IPS-NIHi7 (cell line): ENCODE data around the gene RIPK3.

Experiments
- DNase-seq: peaks from one replicate; pipeline ENCODE4 v3.0.0; 2012; ENCODE audit warnings: mixed read lengths; ENCODE audit errors: extremely low spot score

Gene RIPK3

DNA sequence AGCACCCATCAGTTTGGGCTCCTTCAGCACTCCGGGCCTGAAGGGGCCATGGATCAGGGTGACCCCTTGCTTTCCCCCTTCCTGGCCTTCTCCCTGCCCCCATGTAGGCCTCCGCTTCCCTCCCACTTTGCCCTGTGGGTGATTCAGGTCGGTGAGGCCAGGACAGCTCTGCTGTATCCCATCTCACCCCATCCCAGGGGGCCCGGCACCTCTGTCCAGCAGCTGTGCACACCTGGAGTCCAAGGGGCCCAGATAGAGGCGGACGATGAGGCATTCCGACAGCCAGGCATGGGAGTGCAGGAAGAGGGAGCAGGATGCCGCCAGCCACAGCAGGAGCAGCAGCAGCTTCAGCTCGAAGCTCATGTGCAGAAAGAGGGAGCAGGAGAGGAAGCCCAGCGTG is 17.1 kb downstream of the RIPK3 start:
- DNase-seq, result no peak

DNA sequence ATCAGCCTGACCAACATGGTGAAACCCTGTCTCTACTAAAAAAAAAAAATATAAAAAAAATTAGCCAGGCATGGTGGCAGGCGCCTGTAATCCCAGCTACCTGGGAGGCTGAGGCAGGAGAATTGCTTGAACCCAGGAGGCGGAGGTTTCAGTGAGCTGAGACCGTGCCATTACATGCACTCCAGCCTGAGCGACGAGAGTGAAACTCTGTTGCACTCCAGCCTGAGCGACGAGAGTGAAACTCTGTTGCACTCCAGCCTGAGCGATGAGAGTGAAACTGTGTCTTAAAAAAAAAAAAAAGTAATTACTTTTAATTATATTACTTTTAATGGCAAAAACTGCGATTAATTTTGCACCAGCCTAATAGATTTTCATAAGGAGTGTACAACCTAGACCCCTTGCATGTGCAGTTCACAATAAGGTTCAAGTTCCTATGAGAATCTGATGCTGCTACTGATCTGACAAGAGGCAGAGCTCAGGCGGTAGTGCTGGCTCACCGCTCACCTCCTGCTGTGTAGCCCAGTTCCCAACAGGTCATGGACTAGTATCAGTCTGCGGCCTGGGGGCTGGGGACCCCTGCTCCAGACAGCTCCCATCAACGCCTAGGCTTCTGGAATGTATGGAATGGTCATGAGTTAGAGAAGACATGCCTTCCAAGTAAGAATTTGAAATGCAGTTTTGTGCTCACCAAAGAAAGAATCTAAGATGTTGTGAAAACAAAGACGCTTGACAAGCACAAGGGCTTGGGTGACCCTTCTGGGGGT is 18.4 kb downstream of the RIPK3 start:
- no peak for DNase-seq

DNA sequence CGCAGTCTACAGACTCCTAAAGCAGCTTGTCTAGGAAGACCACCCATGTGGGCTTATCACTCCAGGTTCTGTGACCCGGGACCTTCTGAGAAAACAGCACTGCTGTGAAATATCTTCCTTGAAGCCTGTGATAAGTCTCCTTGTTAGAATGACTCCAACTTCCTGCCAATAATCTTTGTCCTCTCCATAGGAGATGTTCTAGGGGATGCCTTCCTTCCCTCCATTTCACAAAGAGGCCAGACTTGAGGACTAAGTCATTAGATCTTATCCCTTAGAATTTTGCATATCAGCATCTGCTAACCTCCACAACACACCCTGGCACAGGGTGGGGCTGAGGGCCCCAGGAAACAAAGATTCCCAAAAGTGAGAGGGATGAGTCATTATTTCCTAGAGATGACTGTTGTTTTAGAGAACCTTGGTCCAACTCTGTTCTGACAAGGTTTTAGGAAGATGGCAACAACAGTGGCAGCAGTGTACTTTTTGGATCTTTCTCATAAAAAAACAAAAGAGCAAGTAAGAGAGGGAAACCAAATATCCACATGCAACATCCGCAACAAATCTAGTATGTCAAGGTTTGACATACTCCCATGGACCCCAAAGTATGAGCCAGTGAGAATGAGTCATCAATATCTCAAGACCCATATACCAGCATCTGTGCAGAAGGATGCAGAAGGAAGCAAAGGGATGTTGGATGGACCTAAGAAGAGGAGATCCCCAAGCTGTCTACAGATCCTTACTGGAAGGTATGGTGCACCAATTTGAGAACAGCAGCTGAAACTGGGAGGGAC is 22.5 kb downstream of the RIPK3 start:
- no peak for DNase-seq

DNA sequence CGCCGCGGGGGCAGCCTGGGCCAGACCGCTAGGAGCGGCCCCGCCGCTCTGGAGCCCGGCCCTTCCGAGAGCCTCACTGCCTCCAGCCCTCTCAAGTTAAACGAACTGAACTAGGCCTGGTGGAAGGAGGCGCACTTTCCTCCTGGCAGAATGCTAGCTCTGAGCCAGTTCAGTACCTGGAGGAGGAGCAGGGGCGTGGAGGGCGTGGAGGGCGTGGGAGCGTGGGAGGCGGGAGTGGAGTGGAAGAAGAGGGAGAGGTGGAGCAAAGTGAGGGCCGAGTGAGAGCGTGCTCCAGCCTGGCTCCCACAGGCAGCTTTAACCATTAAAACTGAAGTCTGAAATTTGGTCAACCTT is 23.2 kb downstream of the RIPK3 start:
- DNase-seq, result no peak

DNA sequence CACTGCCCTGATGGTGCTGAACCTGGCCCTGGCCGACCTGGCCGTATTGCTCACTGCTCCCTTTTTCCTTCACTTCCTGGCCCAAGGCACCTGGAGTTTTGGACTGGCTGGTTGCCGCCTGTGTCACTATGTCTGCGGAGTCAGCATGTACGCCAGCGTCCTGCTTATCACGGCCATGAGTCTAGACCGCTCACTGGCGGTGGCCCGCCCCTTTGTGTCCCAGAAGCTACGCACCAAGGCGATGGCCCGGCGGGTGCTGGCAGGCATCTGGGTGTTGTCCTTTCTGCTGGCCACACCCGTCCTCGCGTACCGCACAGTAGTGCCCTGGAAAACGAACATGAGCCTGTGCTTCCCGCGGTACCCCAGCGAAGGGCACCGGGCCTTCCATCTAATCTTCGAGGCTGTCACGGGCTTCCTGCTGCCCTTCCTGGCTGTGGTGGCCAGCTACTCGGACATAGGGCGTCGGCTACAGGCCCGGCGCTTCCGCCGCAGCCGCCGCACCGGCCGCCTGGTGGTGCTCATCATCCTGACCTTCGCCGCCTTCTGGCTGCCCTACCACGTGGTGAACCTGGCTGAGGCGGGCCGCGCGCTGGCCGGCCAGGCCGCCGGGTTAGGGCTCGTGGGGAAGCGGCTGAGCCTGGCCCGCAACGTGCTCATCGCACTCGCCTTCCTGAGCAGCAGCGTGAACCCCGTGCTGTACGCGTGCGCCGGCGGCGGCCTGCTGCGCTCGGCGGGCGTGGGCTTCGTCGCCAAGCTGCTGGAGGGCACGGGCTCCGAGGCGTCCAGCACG is 23.8 kb downstream of the RIPK3 start:
- peak; percentile 31 for DNase-seq

DNA sequence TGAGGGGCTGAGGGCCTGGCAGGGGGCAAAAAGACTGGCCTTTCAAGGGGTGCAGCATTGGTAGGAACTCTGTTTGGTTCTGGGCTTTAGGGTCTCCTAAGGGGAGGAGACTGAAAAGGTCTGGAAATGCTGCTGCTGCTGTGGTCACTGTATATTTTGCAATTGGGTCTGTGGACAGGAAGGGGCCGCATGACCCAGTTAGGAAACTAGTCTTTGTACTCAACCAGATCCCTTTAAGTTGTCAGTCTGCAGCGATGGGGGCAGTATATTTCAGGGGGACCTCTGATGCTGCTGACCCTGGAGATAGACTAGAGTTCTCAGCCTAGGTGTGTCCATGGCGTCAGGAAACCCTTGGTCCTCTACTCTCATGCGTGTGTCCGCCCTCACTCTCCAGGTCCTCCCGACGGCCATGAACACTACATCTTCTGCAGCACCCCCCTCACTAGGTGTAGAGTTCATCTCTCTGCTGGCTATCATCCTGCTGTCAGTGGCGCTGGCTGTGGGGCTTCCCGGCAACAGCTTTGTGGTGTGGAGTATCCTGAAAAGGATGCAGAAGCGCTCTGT is 24.5 kb downstream of the RIPK3 start:
- DNase-seq, result no peak

DNA sequence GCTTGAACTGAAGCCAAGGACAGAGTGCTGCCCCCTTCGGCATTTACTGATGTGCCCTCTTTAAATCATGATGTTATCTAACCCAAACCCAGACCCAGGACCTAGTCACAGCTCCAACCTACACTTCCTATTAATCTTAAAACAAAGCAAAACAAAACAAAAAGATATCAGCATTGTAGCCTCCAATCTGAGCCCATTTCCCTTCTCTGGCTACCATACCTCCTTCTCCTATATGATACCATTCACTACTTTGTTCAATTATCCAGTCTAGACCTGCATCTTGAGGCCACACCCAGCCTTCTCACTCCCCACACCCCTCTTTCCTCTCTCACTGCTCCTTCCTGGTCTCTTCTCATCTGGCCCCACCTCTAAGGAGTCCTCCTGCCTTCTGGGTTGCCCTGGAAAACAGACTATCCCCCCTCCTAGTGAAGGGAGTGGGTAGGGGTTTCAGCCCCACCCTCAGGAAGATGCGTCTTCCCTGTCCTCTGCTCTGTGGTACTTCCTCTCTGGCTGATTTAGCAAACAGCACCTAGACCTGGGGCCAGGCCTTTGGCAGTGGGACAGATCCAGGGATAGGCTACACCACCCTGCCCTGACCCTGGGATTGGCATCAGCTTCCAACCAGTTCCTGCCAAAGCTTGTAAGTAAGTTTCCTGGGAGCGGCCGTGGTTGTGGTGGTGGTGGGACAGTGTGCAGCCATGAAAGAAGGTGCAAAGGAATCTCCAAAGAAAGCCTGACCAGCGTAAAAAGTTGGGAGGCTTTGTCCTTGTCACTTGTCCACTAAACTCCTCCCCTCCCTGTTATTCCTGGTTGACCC is 25.2 kb downstream of the RIPK3 start:
- no peak for DNase-seq

DNA sequence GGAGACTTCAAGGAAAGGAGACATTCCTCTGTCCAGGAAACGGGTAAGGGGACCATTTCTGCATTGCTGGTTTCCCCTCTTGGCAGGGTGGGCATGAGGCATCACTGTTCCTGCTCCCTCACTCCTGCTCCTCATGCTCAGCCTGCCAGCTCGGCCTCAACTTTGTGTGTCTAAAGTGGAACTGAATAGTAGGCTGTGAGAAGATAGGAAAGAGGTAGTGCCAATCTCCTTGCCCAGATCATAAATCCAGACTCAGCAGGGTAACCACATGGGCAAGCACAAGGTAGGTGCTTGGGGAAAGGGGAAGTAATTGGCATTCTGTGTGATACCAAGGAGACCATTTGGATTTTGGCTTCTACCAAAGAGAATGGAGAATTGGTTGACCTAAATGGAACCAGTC is 25.9 kb downstream of the RIPK3 start:
- DNase-seq, result no peak

DNA sequence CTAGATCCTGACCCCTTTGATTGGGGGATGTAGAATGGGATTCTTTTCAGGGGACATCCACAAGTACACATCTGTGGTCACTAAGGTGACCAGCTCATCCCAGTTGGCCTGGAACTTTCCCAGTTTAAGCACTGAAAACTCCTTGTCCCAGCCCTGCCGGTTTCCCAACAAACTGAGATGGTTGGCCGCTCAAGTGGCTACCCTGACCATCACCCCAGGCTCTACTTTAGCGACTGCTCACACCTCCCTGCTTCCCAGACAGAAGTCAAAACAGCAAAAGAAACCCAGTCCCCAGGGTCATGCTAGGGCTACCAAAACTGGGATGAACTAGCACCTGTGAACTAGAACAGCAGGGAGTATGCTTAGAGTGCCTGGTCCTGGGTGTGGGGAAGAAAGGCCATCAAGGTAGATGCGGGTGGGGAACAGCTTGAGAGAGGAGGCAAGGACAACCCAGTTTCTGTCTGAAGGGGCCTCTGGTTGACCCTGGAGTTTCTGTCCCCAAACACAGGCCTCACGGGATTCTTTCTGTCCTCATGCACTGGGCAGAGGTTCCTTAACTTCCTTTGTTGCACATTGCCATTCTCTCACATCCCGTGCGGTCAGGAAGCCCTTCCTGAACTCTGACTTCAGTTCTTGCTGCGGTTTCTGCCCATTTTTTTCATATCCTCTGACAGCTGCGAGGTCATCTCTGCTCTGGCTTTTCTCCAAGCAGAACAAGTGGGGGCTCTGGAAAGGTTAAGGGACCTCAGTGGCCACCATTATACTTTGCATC is 26.9 kb downstream of the RIPK3 start:
- no peak for DNase-seq

DNA sequence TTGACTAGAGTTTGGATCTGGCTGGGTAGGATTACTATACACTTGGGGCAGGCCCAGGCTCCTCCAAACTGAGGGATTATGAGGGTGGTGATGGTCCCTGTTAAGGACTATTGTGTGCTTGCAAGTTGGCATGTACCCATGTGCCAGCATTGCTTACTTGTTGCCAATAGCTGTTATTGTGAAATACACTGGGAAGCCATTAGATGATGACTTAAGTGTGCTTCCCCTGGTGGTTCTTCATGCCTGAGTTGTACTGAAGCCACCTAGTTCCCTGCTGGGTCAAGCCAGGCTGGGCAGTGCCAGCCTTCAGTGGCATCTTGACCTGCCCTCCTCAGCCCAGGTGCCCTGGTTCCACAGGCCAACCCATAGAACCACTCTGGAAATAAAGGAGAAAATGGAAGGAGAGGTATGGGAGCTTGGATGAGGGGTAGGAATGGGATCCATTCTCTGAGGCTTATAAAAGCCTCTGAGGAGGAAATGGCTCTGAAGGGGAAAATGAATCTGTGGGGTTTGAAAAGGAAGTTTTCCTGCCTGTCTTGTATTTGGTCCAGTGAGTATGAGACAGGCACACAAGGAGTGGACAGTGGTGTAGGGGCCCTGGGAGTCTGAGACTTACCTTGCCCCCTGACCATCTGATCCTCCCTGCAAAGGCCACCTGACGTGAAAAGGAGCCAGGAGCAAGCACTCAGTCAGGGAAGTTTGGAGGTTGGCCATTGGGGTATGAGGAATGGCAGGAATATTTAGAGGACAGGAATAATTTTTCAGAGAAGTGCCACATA is 27.8 kb downstream of the RIPK3 start:
- DNase-seq, result no peak

DNA sequence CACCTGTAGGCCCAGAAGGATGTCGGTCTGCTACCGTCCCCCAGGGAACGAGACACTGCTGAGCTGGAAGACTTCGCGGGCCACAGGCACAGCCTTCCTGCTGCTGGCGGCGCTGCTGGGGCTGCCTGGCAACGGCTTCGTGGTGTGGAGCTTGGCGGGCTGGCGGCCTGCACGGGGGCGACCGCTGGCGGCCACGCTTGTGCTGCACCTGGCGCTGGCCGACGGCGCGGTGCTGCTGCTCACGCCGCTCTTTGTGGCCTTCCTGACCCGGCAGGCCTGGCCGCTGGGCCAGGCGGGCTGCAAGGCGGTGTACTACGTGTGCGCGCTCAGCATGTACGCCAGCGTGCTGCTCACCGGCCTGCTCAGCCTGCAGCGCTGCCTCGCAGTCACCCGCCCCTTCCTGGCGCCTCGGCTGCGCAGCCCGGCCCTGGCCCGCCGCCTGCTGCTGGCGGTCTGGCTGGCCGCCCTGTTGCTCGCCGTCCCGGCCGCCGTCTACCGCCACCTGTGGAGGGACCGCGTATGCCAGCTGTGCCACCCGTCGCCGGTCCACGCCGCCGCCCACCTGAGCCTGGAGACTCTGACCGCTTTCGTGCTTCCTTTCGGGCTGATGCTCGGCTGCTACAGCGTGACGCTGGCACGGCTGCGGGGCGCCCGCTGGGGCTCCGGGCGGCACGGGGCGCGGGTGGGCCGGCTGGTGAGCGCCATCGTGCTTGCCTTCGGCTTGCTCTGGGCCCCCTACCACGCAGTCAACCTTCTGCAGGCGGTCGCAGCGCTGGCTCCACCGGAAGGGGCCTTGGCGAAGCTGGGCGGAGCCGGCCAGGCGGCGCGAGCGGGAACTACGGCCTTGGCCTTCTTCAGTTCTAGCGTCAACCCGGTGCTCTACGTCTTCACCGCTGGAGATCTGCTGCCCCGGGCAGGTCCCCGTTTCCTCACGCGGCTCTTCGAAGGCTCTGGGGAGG is 28.9 kb downstream of the RIPK3 start, which contains the start of gene LTB4R:
Gene LTB4R (plus strand): TSS at position 857 of the 959 bp plus-strand sequence. CDS start 4,150 bp downstream, outside the sequence.
- peak; percentile 73 for DNase-seq

DNA sequence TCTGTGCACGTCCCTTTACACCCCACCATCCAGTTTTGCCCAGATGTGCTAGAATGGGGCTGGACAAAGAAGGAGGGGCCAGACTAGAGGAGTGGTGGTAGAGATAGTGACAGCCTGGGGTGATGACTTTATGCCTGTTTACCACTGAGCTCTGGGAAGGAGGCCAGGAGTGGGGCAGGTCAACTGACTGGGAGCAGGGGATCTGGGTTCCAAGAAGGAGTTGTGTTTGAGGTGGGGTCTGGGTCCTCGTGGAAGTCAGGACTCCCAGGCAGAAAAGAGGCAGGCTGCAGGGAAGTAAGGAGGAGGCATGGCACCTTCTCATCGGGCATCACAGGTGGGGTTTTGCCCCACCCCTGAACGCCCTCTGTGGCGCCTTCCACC is 29.5 kb downstream of the RIPK3 start:
- DNase-seq, result no peak

DNA sequence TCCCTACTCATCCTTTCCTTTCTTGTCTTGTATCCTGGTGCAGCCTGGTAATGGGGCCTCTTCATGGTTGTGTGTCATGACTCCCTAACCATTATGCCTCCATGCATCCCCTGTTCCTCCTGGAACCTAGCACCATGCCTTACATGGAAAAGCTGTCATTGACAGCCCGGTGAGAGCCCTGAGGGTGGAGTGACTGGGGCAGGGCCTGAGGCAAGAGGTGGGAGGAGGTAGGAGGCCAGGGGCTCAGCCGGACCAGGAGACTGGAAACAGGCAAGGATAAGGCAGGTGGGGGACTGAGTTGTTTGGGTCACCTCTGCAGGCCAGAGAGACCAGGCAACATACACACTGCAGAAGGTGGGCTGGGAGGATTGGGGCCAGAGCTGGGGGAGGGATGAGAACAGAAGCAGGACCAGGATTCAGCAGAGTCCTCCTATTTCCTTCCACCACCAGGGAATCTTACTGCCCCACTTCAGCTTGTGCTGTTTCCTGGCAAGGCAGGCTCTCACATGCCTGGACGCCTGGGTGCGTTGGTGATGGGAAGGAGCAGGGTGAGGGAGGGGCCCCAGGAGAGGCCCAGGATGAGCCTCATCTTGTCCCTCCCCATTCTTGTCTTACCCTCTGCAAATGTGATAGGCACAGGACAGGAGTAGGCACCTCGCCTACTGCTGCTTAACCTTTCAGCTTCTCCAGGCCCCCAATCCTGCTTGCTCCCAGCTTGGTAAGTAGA is 30.1 kb downstream of the RIPK3 start, which contains the start of gene LTB4R2:
Gene LTB4R2 (plus strand): TSS at position 603 of the 727 bp plus-strand sequence. CDS start 525 bp downstream, outside the sequence.
- no peak for DNase-seq

DNA sequence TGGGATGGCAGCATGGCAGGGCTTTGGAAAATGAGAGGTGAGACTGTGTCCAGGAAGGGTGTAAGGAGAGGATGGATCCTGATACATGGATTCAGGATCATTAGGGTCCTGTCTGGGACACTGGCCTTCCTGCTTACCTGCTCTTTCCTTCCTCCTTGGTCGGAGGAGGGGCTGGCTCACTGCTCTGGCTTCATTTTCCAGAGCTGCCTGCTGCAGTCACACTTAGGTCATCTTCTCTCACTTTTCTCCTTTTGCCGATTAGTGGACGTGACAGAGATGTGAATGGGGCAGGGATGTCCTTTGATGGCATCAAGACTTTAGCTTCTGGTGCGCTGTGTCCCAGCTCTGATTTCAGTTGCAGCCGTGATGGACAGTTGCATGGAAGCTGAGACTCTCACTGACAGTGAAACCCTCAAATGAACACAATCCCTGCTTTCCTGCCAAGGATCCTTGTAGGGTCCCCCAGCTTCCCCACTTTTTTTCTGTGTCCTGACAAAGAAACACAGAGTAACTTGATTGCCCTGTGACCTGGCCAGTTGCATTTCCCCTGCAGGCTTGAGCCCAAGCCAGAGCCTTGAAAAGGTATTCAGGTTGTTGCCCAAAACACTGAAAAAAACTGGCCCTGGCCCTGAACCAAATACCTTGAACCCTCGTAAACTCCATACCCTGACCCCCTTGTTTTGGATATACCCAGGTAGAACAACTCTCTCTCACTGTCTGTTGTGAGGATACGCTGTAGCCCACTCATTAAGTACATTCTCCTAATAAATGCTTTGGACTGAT is 31.3 kb downstream of the RIPK3 start:
- DNase-seq, result no peak

DNA sequence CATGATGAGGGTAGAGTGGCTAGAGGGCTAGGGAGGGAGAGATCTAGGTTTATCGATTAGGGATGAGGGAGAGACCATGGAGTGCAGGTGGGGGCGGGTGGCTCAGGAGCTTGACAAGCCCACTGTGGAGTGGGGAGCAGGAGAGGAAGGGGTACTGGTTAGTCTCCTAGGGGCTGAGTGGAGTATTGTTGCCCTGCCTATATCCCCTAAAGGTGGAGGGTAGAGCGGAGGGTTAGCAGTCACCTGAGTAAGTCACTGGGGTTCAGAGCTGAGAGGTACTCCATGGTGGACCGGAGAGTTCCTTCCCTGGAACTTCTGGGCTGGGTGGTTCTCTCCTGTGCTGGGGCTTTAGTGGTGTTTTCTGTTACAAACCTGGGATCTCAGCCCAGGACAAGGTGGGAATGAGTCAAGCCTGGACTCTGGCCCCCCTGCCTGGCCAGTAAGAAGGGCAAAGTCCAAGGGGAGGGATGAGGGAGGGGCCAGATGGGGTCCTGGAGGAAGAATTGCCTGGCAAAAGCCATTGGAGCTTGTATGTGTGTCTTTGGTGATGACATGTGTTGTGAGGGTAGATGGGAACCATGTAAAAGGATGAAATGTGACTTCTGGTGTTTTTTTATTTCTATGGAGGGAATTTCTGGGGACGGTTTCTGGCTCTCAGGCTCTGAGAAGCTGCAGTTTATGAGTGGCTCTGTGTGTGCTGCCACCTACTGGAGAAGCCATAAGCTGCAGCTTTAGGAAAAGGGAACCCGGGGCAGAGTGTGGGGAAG is 32.0 kb downstream of the RIPK3 start, which contains the start of gene CIDEB:
Gene CIDEB (minus strand): TSS at position 403 of the 767 bp plus-strand sequence. CDS start 119 bp downstream, at position 284.
- peak; percentile 77 for DNase-seq

DNA sequence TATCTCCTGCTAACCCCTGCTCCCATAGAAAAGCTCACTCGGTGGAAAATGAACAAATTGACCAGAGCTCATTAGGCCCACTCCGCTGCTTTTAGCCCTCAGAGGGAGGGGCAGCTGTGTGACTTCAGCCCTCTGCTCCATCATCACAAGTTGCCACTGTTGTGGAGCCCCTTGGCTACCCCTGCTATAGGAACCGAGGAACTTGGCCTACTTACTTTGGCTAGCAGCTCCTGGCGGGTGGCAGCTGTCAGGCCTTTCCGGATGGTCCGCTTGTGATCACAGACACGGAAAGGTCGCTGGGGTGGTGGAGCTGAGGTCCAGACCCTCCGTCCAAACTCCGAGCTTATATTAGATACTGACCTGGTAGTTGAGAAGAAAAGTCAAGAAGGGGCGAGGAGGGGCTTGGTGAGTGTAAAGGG is 32.6 kb downstream of the RIPK3 start:
- DNase-seq, result no peak
